ENCODE results near the gene POLR2L.

Gene POLR2L

GRCh38 chr11:794766-795633 lies 47.3 kb downstream of the POLR2L start:
- Histone ChIP-seq H3K9ac (ENCODE audit: low read depth, low read length) (no peak overlapping the region), H3K4me3 (ENCODE audit: low read length) (no peak overlapping the region), H3K27me3 (ENCODE audit: insufficient read depth, low read length) (no peaks in the 10 kb centered on the region), H3K27ac (ENCODE audit: low read depth, low read length) (no peak overlapping the region), H3K9me3 (ENCODE audit: insufficient read depth, low read depth, low read length) (no peaks in the 10 kb centered on the region), H3K36me3 (ENCODE audit: insufficient read depth, low read length) (peaks cover 29% of the 10 kb centered on the region; the same call in 1 of the 2 replicates), H3K4me1 (ENCODE audit: insufficient read depth, low read length) (peaks cover 9% of the 10 kb centered on the region; the same call in 1 of the 2 replicates)
- WGBS, result 86% methylated on average over 37 of the region's 38 CpGs

DNA sequence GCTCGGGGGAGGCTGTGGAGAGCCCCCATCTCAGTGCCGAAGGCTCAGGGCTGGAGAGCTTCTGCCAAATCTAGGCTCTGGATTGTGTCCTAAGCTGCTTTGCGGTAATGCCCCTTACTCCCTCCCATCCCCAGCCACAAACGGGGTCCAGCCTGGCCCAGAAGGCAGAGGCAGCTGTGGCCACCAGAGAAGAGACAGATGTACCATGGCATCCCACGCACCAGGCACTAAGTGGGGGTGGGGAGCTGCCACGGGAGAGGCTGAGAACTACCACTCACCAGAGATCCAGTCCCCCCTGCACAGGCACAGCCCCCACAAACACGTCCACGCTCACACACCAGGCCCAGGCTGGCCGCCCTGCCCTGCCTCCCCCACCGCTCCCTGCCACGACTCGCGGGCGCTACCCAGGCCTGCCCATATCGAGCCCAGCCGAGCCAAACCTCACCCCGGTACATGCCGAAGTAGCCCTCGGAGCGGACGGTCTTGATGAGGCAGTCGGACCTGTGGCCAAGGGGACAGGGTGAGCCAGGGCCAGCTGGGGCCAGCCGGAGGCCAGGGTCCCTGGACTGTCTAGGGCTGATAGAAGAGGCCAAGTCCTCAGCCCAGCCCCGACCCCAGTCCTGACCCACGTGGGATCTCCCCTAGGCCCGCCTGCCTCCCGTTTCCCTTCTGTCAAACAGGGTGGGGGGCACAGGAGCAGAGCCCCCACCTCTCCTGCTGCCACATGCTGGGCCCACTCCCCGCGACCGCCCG lies 48.1 kb downstream of the POLR2L start:
- Histone ChIP-seq H3K27me3 (ENCODE audit: insufficient read depth, low read length) (no peaks in the 10 kb centered on the region), H3K4me1 (ENCODE audit: insufficient read depth, low read length) (peaks cover 9% of the 10 kb centered on the region; the same call in 1 of the 2 replicates), H3K9me3 (ENCODE audit: insufficient read depth, low read depth, low read length) (no peaks in the 10 kb centered on the region), H3K9ac (ENCODE audit: low read depth, low read length) (no peak overlapping the region), H3K27ac (ENCODE audit: low read depth, low read length) (no peak overlapping the region), H3K4me3 (ENCODE audit: low read length) (no peak overlapping the region), H3K36me3 (ENCODE audit: insufficient read depth, low read length) (peaks cover 26% of the 10 kb centered on the region; the same call in 1 of the 2 replicates)
- 95% methylated on average over 31 of the region's 31 CpGs for WGBS

GRCh38 chr11:793556-793955 lies 48.8 kb downstream of the POLR2L start:
- no peak overlapping the region for H3K4me3 ChIP-seq (ENCODE audit: low read length)
- no peak overlapping the region for H3K27ac ChIP-seq (ENCODE audit: low read depth, low read length)
- no peaks in the 10 kb centered on the region for H3K27me3 ChIP-seq (ENCODE audit: insufficient read depth, low read length)
- peaks cover 26% of the 10 kb centered on the region; the same call in 1 of the 2 replicates for H3K36me3 ChIP-seq (ENCODE audit: insufficient read depth, low read length)
- no peaks in the 10 kb centered on the region for H3K9me3 ChIP-seq (ENCODE audit: insufficient read depth, low read depth, low read length)
- no peak overlapping the region for H3K9ac ChIP-seq (ENCODE audit: low read depth, low read length)
- 89% methylated on average over 7 of the region's 7 CpGs for WGBS
- peaks cover 9% of the 10 kb centered on the region; the same call in 1 of the 2 replicates for H3K4me1 ChIP-seq (ENCODE audit: insufficient read depth, low read length)

- peaks cover 9% of the 10 kb centered on the region; the same call in 1 of the 2 replicates for H3K4me1 ChIP-seq (ENCODE audit: insufficient read depth, low read length)
- no peak overlapping the region for H3K9ac ChIP-seq (ENCODE audit: low read depth, low read length)
- H3K27ac ChIP-seq (ENCODE audit: low read depth, low read length), result no peak overlapping the region
- 93% methylated on average over 13 of the region's 13 CpGs for whole genome bisulfite sequencing
- no peaks in the 10 kb centered on the region for H3K27me3 ChIP-seq (ENCODE audit: insufficient read depth, low read length)
- H3K36me3 ChIP-seq (ENCODE audit: insufficient read depth, low read length), result peaks cover 26% of the 10 kb centered on the region; the same call in 1 of the 2 replicates
- no peak overlapping the region for H3K4me3 ChIP-seq (ENCODE audit: low read length)
- no peaks in the 10 kb centered on the region for H3K9me3 ChIP-seq (ENCODE audit: insufficient read depth, low read depth, low read length)
These were observed 49.5 kb downstream of the POLR2L start for GRCh38 chr11:792873-793272.

GRCh38 chr11:792535-792821 lies 49.9 kb downstream of the POLR2L start:
- no peak overlapping the region for H3K4me3 ChIP-seq (ENCODE audit: low read length)
- no peaks in the 10 kb centered on the region for H3K9me3 ChIP-seq (ENCODE audit: insufficient read depth, low read depth, low read length)
- H3K9ac ChIP-seq (ENCODE audit: low read depth, low read length), result no peak overlapping the region
- 96% methylated on average over 15 of the region's 15 CpGs for WGBS
- H3K27me3 ChIP-seq (ENCODE audit: insufficient read depth, low read length), result no peaks in the 10 kb centered on the region
- H3K27ac ChIP-seq (ENCODE audit: low read depth, low read length), result no peak overlapping the region
- peaks cover 26% of the 10 kb centered on the region; the same call in 1 of the 2 replicates for H3K36me3 ChIP-seq (ENCODE audit: insufficient read depth, low read length)
- H3K4me1 ChIP-seq (ENCODE audit: insufficient read depth, low read length), result peaks cover 9% of the 10 kb centered on the region; the same call in 1 of the 2 replicates

GRCh38 chr11:791658-792534 lies 50.4 kb downstream of the POLR2L start:
- WGBS, result 95% methylated on average over 49 of the region's 49 CpGs
- no peak overlapping the region for H3K9ac ChIP-seq (ENCODE audit: low read depth, low read length)
- no peaks in the 10 kb centered on the region for H3K27me3 ChIP-seq (ENCODE audit: insufficient read depth, low read length)
- H3K27ac ChIP-seq (ENCODE audit: low read depth, low read length), result no peak overlapping the region
- H3K4me3 ChIP-seq (ENCODE audit: low read length), result no peak overlapping the region
- H3K4me1 ChIP-seq (ENCODE audit: insufficient read depth, low read length), result peaks cover 9% of the 10 kb centered on the region; the same call in 1 of the 2 replicates
- no peaks in the 10 kb centered on the region for H3K9me3 ChIP-seq (ENCODE audit: insufficient read depth, low read depth, low read length)
- peaks cover 26% of the 10 kb centered on the region; the same call in 1 of the 2 replicates for H3K36me3 ChIP-seq (ENCODE audit: insufficient read depth, low read length)

GRCh38 chr11:790721-791564 lies 51.4 kb downstream of the POLR2L start:
- peaks cover 4% of the 10 kb centered on the region; the same call in 1 of the 2 replicates for H3K4me1 ChIP-seq (ENCODE audit: insufficient read depth, low read length)

GRCh38 chr11:789943-790342 lies 52.4 kb downstream of the POLR2L start, which contains the start of gene CEND1:
CEND1 (minus strand) TSS chr11:790090; CDS start chr11:788576, 1,514 bp downstream.
- Histone ChIP-seq H3K9ac (ENCODE audit: low read depth, low read length) (no peak within 1 kb of the TSS), H3K9me3 (ENCODE audit: insufficient read depth, low read depth, low read length) (no peaks in the 10 kb centered on the region), H3K27ac (ENCODE audit: low read depth, low read length) (no peak within 1 kb of the TSS), H3K27me3 (ENCODE audit: insufficient read depth, low read length) (no peaks in the 10 kb centered on the region), H3K4me3 (ENCODE audit: low read length) (no peak within 1 kb of the TSS), H3K4me1 (ENCODE audit: insufficient read depth, low read length) (peaks cover 4% of the 10 kb centered on the region; the same call in 1 of the 2 replicates), H3K36me3 (ENCODE audit: insufficient read depth, low read length) (peaks cover 26% of the 10 kb centered on the region; the same call in 1 of the 2 replicates)
- 16% methylated on average over 43 of the region's 44 CpGs for WGBS

More at GRCh38 chr11:790721-791564, 51.4 kb downstream of the POLR2L start:
- H3K4me3 ChIP-seq (ENCODE audit: low read length), result no peak overlapping the region
- no peaks in the 10 kb centered on the region for H3K27me3 ChIP-seq (ENCODE audit: insufficient read depth, low read length)
- H3K36me3 ChIP-seq (ENCODE audit: insufficient read depth, low read length), result peaks cover 26% of the 10 kb centered on the region; the same call in 1 of the 2 replicates
- H3K9ac ChIP-seq (ENCODE audit: low read depth, low read length), result no peak overlapping the region
- H3K27ac ChIP-seq (ENCODE audit: low read depth, low read length), result 0 out of 2 replicates have a peak overlapping the region, but pooled peaks have one; percentile 25
- WGBS, result 63% methylated on average over 18 of the region's 18 CpGs
- H3K9me3 ChIP-seq (ENCODE audit: insufficient read depth, low read depth, low read length), result no peaks in the 10 kb centered on the region

All from HUES64 (cell line).